ENCODE measurements around the gene C2orf49. TPM values are rescaled to one million over a fixed set of nuclear protein-coding genes. Genes with fewer than 3 reads are reported as not detected.

The C2orf49 gene
- total and polyA plus RNA-seq, 2 donors (not counting 3 experiments of a cell fraction or from before 2014, with no cell fraction given), result 4.6 to 15.0 TPM

GRCh38 chr2:105377871-105378270, 40.5 kb downstream of the C2orf49 start:
- dilution Hi-C loops (cut with MboI; ENCODE audit: extremely low pct_ligation_motif_present, low sequenced_read_pairs), result no loop called here
- DNase-seq (ENCODE audit: low read depth, low spot score) (no peak), FAIRE-seq (no peak)
- H3K79me2 ChIP-seq (ENCODE audit: control insufficient read depth, insufficient read depth, low read length), result peaks cover 94% of the 10 kb centered on the region
- ChIA-PET POLR2A (no interaction called here), CTCF (interaction anchor here (4.5 kb wide), 1 partner anchor 143 kb away, joined by 16 read pairs; no protein-coding TSS in a partner anchor)
- intact Hi-C loops (cut with micrococcal nuclease), result no loop called here
- no peak overlapping the region for H2AFZ ChIP-seq (ENCODE audit: low read depth, low read length)
- H3K4me2 ChIP-seq (ENCODE audit: insufficient read depth, low read length), result no peak overlapping the region
- H3K36me3 ChIP-seq (ENCODE audit: control insufficient read depth in 2 of 2, extremely low read depth in 1 of 2, insufficient read depth in 2 of 2, low read length in 2 of 2), result peaks cover 43 to 52% of the 10 kb centered on the region in 2 experiments
- H3K27me3 ChIP-seq (ENCODE audit: control insufficient read depth in 2 of 2, insufficient read depth in 2 of 2, low read length in 2 of 2), result no peaks in the 10 kb centered on the region
- no TSS peak for BruUV-seq (replicated peaks)
- H3K9me3 ChIP-seq (replicated peaks; ENCODE audit: control insufficient read depth, insufficient read depth, low read length), result no peaks in the 10 kb centered on the region
- no peak for TF ChIP-seq JUN (IDR thresholded peaks at IDR 0.05; ENCODE audit: borderline replicate concordance, insufficient read depth, insufficient read length, low read depth)
- TF ChIP-seq POLR2A (IDR thresholded peaks at IDR 0.05; ENCODE audit: low read depth, low read length), result peak; percentile 49
- H3K4me1 ChIP-seq (ENCODE audit: control insufficient read depth, extremely low read depth, insufficient read depth, low read length), result peaks cover 82% of the 10 kb centered on the region
- H3K9ac ChIP-seq (replicated peaks; ENCODE audit: extremely low read depth, insufficient read depth, low read length), result no peak overlapping the region
- H4K20me1 ChIP-seq (replicated peaks; ENCODE audit: control insufficient read depth, extremely low read depth, insufficient read depth, low read length), result no peaks in the 10 kb centered on the region
- peak overlapping the region; percentile 92 for H3K27ac ChIP-seq (ENCODE audit: insufficient read depth, low read depth, low read length)
- no peak overlapping the region for H3K4me3 ChIP-seq (replicated peaks in 1 of 3; ENCODE audit: insufficient read depth in 1 of 3, low read depth in 1 of 3, low read length in 3 of 3)
- no peaks in the 10 kb centered on the region for H3K9me1 ChIP-seq (replicated peaks; ENCODE audit: control insufficient read depth, extremely low read depth, insufficient read depth, low read length)

GRCh38 chr2:105378276-105378840, 41.0 kb downstream of the C2orf49 start:
- TF ChIP-seq EZH2 (IDR thresholded peaks at IDR 0.05; ENCODE audit: borderline replicate concordance, low read depth, low read length, severe bottlenecking), result no peak
- no peak for TF ChIP-seq FOS (IDR thresholded peaks at IDR 0.05; ENCODE audit: borderline replicate concordance, insufficient read depth, low read length)
- TF ChIP-seq POLR2AphosphoS5 (IDR thresholded peaks at IDR 0.05; ENCODE audit: insufficient read depth, low read depth, low read length), result peak; percentile 26
- no peak for FAIRE-seq
- Histone ChIP-seq H3K79me2 (ENCODE audit: control insufficient read depth, insufficient read depth, low read length) (peaks cover 93% of the 10 kb centered on the region), H3K27me3 (ENCODE audit: control insufficient read depth in 2 of 2, insufficient read depth in 2 of 2, low read length in 2 of 2) (no peaks in the 10 kb centered on the region), H3K4me2 (ENCODE audit: insufficient read depth, low read length) (no peak overlapping the region), H2AFZ (ENCODE audit: low read depth, low read length) (no peak overlapping the region), H3K9ac (replicated peaks; ENCODE audit: extremely low read depth, insufficient read depth, low read length) (no peak overlapping the region), H3K9me3 (replicated peaks; ENCODE audit: control insufficient read depth, insufficient read depth, low read length) (no peaks in the 10 kb centered on the region), H4K20me1 (replicated peaks; ENCODE audit: control insufficient read depth, extremely low read depth, insufficient read depth, low read length) (no peaks in the 10 kb centered on the region), H3K36me3 (ENCODE audit: control insufficient read depth in 2 of 2, extremely low read depth in 1 of 2, insufficient read depth in 2 of 2, low read length in 2 of 2) (peaks cover 41 to 49% of the 10 kb centered on the region in 2 experiments), H3K4me3 (replicated peaks in 1 of 3; ENCODE audit: insufficient read depth in 1 of 3, low read depth in 1 of 3, low read length in 3 of 3) (no peak overlapping the region), H3K27ac (ENCODE audit: insufficient read depth, low read depth, low read length) (peak overlapping the region; percentile 7), H3K9me1 (replicated peaks; ENCODE audit: control insufficient read depth, extremely low read depth, insufficient read depth, low read length) (no peaks in the 10 kb centered on the region), H3K4me1 (ENCODE audit: control insufficient read depth, extremely low read depth, insufficient read depth, low read length) (peaks cover 82% of the 10 kb centered on the region)
- intact Hi-C loops (cut with micrococcal nuclease) (no loop called here), dilution Hi-C loops (cut with MboI; ENCODE audit: extremely low pct_ligation_motif_present, low sequenced_read_pairs) (no loop called here)
- ChIA-PET POLR2A (interaction anchor here (1.1 kb wide), 1 partner anchor 11 kb away, joined by 3 read pairs; no protein-coding TSS in a partner anchor), CTCF (interaction anchor here (0.7 to 4.5 kb wide), 2 partner anchors 17 to 143 kb away, joined by 3 to 16 read pairs; no protein-coding TSS in a partner anchor)
- DNase-seq (ENCODE audit: low read depth, low spot score), result no peak
- no TSS peak for BruUV-seq (replicated peaks)

Measured in endothelial cell of umbilical vein (primary cell).